AG10803 (cell line): ENCODE measurements around the gene FOXO3.

Experiments used
- DNase-seq: peaks from one replicate; pipeline ENCODE4 v3.0.0; 2010; ENCODE audit warnings: low read depth
- H3K4me3 ChIP-seq: 2 replicates; pipeline ENCODE4 v1.5.1; 2011; ENCODE audit warnings: mild to moderate bottlenecking, low read length, control low read depth
- CTCF ChIP-seq: conservative IDR thresholded peaks from 2 replicates; pipeline ENCODE4 v1.5.1; 2011; ENCODE audit warnings: mild to moderate bottlenecking, low read length, control low read depth, inconsistent platforms

Gene FOXO3

DNA sequence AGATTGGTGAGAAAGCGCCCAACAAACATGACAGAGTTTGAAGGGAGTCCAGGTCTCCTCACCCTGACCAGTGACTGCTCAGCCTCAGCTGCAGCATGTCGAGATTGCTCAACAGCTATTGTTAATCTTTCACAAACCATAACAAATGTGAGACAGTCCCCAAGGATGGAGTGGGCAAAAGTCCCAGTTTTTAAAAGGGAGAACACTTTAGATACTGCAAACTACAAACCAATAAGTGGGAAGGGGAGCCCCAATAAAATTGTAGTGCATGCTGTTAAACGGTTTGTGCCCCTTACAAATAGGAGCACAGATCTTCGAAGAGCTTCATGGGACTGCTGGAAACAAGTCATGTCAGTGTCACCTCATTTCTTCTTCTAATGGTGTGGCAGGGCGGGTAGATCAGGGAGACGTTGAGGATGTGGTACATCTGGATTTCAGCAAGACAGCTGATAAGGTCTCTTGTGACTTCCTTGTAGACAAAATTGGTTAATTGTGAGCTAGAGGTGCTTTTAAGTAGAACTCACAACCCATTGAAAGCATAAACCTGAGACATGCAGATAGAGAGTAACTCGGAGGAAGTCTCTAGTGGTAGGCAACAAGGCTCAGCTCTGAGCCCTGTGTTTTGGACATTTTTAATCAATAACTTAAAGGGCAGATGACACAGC is 153.5 kb downstream of the FOXO3 start:
- peak; percentile 79 for DNase-seq
- no peak overlapping the region for H3K4me3 ChIP-seq
- TF ChIP-seq CTCF, result no peak

- no peak; the same call in 1 of the 2 replicates for TF ChIP-seq CTCF
- no peak overlapping the region for H3K4me3 ChIP-seq
- peak; percentile 20 for DNase-seq
Measured at GRCh38 chr6:108714766-108715414, 154.2 kb downstream of the FOXO3 start.

DNA sequence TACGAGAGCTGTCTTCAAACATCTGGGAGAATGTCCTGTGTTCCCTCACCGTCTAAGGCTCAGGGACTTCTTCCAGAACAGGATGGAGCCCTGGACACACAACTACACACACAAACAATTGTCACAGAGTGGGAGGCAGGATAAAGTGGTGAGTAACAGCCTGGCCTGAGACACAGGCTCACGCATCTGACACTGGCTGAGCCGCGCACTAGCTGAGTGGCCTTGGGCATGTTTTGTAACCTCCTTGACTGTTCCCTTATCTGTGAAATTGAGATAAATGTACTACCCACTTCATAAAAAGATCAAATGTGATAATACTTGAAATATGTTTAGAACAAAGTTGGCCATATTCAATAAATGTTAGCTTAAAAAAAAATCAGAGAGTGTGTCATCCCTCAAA is 155.1 kb downstream of the FOXO3 start:
- H3K4me3 ChIP-seq, result no peak overlapping the region
- no peak for DNase-seq
- TF ChIP-seq CTCF, result no peak

- DNase-seq, result no peak
- no peak for TF ChIP-seq CTCF
- no peak overlapping the region for H3K4me3 ChIP-seq
Measured at GRCh38 chr6:108716801-108717791, 156.4 kb downstream of the FOXO3 start.

DNA sequence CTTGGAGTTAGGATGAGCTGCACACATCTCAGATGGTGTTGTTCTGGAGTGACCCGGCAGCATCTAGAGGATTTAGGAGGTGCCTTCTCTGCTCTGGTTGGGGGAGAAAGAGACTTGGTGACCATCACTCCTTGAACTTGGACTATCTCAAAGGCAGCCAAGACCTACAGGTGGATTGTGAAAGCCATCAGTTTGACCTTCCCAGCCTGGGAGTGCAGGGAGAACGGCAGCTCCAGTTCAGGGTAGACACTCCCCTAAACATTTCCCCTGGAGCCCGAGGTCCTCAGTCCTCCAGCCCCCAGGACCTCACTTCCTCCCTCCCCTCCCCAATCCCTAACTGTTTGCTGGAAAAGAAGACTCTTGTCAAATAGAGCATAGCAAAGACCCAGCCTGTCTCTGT is 158.8 kb downstream of the FOXO3 start:
- no peak for DNase-seq
- no peak overlapping the region for H3K4me3 ChIP-seq
- TF ChIP-seq CTCF, result no peak

DNA sequence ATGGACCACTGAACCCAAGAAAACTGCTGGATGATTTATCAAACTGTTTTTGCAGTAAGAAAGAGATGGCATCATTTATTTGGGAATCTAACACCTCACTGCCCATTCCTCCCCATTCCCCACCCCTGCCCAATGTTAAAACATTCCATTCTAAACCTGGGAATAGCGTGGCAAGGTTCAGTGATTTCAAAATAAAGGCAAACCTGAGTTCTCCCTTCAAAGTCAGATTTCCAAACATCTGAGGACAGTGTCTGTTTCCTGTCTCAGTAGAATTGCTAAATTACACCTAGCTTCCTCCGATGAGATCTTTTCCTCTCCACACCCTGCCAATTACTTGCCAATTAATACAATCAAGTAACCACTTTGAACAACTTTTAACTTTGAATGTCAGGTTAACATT is 160.1 kb downstream of the FOXO3 start:
- H3K4me3 ChIP-seq, result no peak overlapping the region
- TF ChIP-seq CTCF, result no peak
- no peak for DNase-seq
